GM20000 (cell line): ENCODE data around the gene FMNL2.

Experiments
- DNase-seq: peaks from one replicate; pipeline ENCODE4 v3.0.0; 2012; ENCODE audit warnings: low spot score
- TF ChIP-seq, protein P1 (sequence below): IDR thresholded peaks from 2 replicates; pipeline ENCODE4 v1.5.1; 2012; ENCODE audit warnings: mild to moderate bottlenecking, control low read depth; ENCODE audit errors: extremely low read depth, missing control alignments

The FMNL2 gene

DNA sequence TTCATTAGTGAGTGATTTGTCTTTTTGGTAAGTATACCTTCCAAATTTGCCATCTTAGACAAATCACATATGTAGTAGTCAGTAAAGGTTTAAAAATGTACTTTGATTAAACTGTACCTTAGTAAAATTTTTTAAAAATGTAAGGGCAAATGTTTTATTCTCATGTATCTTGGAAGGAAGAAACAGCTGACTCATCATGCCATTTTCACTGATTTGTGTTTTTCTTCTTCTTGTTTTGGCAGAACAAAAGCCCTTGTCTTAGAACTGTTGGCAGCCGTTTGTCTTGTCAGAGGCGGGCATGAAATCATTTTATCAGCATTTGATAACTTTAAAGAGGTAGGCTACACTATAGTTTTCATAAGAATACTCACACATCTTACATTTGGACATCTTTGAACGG, 245.7 kb downstream of the FMNL2 start:
- TF ChIP-seq, protein P1, sequence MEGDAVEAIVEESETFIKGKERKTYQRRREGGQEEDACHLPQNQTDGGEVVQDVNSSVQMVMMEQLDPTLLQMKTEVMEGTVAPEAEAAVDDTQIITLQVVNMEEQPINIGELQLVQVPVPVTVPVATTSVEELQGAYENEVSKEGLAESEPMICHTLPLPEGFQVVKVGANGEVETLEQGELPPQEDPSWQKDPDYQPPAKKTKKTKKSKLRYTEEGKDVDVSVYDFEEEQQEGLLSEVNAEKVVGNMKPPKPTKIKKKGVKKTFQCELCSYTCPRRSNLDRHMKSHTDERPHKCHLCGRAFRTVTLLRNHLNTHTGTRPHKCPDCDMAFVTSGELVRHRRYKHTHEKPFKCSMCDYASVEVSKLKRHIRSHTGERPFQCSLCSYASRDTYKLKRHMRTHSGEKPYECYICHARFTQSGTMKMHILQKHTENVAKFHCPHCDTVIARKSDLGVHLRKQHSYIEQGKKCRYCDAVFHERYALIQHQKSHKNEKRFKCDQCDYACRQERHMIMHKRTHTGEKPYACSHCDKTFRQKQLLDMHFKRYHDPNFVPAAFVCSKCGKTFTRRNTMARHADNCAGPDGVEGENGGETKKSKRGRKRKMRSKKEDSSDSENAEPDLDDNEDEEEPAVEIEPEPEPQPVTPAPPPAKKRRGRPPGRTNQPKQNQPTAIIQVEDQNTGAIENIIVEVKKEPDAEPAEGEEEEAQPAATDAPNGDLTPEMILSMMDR: no peak
- DNase-seq: no peak

DNA sequence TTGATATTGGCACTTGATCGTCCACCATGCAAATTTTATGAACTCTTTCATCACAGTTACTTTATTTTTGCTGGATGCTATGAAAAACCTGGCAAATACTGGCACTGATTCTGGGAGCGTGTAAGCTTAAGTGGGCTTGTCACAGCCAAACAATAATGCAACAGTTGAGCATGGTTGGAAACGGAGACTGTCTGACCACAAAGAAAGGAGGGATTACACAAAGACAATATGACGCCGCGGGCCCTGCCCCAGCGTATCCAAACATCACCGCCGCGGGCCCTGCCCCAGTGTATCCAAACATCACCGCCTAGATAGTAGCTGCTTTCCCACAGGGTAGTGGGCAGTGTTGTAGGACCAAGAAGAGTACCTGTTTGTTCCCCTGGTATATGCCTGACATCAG, 246.4 kb downstream of the FMNL2 start:
- no peak for DNase-seq
- TF ChIP-seq, protein P1: no peak

DNA sequence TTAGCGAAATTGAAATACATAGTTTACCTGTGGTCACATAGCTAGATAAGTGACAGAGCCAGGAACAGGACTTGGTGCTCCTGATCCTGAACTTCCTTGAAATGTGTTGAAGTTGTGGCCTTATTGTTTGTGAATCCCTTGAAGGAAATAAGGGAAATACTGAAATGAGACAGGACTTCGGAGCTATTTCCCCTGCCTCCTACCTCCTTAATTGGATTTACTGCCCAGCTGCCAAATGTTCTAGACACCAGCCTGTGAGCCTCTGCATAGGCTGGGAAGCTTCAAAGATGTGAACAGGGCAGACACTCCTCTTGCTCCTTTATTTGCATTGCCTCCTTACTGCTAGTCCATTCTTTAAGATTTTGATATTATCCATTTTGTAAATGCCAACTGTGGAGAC, 247.1 kb downstream of the FMNL2 start:
- DNase-seq: no peak
- TF ChIP-seq, protein P1: no peak

DNA sequence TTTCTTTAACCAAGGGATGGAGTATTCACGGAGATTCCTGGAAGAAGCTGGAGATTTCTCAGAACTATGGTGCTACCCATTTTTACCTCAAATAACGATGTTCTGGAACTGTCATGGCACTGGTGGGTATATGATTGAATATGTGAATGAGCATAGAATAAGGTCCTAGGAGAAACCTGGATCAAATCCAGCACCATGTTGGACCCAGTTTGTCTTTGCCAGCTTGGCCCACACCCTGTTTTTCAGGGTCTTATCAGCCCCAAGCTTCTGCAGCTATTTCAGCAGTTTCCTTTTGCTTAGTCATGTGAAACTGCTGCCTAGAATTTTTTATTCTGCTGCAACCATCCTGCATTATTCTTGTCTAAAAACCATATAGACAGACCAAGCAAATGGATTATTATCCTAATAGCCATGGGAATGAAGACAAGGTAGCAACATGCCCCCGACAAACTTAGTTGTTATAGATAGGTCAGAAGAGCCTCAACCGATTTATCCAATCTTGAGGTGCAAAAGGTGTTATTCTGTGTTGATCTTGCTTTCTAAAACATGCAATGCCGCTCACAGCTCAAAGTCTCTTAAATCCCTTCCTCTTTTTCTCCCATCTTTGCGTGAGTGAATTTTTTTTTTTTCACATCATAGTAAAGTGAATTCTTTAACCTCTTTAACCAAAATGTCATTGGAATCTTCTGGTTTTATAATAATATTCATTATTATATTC, 248.7 kb downstream of the FMNL2 start:
- DNase-seq: no peak
- TF ChIP-seq, protein P1: no peak

DNA sequence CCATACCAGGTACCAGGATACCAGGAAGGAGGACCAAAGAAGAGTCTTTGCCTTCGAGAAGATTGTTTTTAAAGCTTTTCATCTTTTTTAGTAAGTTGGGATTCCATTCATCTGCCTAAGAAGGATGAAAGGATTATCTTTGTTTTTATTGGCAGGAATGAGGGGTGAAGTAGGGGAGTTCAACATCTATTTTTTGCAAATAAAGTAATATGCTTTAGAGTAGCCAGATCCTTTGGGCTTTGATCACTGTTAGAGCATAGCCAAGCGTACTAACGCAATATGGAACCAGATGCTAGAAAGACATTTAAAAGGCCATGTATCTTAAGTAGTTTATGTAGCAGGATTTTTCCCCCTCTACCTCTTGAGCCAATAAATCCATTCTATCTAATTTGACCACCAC, 249.3 kb downstream of the FMNL2 start:
- no peak for DNase-seq
- TF ChIP-seq, protein P1: no peak

DNA sequence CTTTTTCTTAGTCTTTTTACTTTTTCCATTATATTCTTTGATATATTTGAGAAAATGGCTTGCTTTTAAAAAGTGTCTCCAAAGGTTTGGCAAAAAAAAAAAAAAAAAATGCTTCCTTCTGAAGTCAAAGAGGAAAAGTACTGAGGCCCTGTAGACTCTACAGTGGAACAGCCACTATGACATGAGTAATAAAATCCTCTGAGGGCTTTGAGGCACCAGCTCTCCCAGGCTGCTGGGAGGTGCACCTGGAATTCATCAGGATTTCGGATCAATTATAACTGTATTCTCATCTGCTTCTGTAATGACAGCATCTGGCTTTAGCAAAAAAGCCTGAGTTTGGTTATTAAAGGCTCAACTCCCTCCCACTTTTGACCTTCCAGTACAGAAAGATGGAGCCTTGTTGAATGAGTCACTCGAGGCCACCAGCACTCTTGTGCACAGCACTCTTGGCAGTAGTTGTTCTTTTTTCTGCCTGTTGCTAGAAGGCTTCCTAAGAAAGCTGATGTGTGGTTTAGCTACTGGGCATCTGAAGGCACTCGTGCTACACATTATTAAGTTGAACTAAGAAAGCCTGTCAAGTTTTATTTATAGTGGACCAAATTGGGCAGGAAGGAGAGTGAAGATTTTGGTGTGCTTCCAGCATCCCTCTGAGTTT, 251.0 kb downstream of the FMNL2 start:
- DNase-seq: no peak
- TF ChIP-seq, protein P1: no peak

DNA sequence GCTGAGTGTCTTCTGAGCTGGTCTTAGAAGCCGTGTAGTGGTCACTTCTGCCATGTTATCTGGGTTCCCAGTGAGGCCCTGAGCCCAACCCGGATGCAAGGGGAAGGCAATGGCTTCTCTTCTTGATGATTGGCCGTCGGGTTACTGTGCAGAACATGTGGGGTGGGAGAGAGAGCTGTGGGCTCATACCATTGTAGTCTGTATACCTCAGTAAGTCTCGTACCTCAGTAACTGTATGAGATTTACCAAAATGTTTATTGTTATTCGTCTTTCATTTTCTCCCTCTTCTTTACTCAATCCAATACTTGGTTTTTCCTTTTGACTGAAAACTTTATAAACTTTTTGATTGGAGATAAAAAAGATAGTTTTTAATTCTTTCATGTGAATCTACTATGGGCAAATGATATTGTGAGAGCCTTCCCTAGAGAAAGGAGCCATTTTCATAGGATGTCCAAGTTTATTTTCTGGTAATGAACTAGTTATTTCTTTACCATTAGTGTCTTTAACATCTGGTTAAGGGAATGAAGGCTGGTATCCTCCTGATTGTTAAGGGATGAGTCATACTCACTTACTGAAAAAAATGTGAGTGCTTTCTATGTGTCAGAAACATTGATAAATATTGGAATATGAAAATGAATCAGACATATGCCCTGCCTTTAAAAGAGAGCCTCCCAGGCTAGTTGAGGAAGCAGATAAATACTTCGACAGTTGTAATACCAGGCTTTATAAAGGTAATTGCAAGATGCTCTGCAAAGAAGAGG, 252.4 kb downstream of the FMNL2 start:
- no peak for DNase-seq
- TF ChIP-seq, protein P1: no peak
